WTC11 (cell line): ENCODE results near the gene NLRP7. TPM values are rescaled to one million over a fixed set of nuclear protein-coding genes. Genes with fewer than 3 reads are reported as not detected.

Experiments used
- ATAC-seq: fragments of 200-7000 bp; cut with Tn5 transposase; 2 replicates; pipeline ENCODE4 v1.10.0; 2021; ENCODE audit warnings: mild to moderate bottlenecking, moderate library complexity
- CTCF ChIA-PET: fragments of 300-600 bp; sonication (Branson Sonifier 250); formaldehyde crosslinking; loops from one replicate; lab custom pipeline; 2021; ENCODE audit warnings: antibody characterized with exemption; lab: Charles Lee
- POLR2A ChIA-PET: fragments of 350-600 bp; sonication (Branson Sonifier 250); formaldehyde crosslinking; loops from one replicate; lab custom pipeline; 2021; ENCODE audit warnings: antibody characterized with exemption; lab: Charles Lee
- DNase-seq: peaks from one replicate; pipeline ENCODE4 v3.0.0; 2021; ENCODE audit warnings: low spot score
- H3K27ac Mint-ChIP-seq: 2 replicates; pipeline ENCODE4 v1.8.0; 2021; ENCODE audit warnings: mixed read lengths
- H3K27me3 Mint-ChIP-seq: 2 replicates; pipeline ENCODE4 v1.8.0; 2021; ENCODE audit warnings: low read depth, mild to moderate bottlenecking, moderate library complexity, mixed read lengths
- H3K36me3 Mint-ChIP-seq: 2 replicates; pipeline ENCODE4 v1.8.0; 2021; ENCODE audit warnings: mixed read lengths
- H3K4me1 Mint-ChIP-seq: 2 replicates; pipeline ENCODE4 v1.8.0; 2022; ENCODE audit warnings: mixed read lengths
- H3K4me3 Mint-ChIP-seq: 2 replicates; pipeline ENCODE4 v1.8.0; 2021; ENCODE audit warnings: mild to moderate bottlenecking, moderate library complexity, mixed read lengths
- H3K9me3 Mint-ChIP-seq: 2 replicates; pipeline ENCODE4 v1.8.0; 2021; ENCODE audit warnings: mixed read lengths
- AR ChIP-seq: fragments of 250-450 bp; sonication (Bioruptor Pico); IDR thresholded peaks from 2 replicates; pipeline ENCODE4 v1.9.0; 2021; ENCODE audit warnings: mild to moderate bottlenecking
- ARID4B ChIP-seq: sonication (generic); formaldehyde crosslinking; IDR thresholded peaks from 2 replicates; pipeline ENCODE4 v1.8.0; 2023; ENCODE audit warnings: missing genetic modification reagents, mild to moderate bottlenecking, borderline replicate concordance
- ATF2 ChIP-seq: sonication (generic); formaldehyde crosslinking; IDR thresholded peaks from 2 replicates; pipeline ENCODE4 v1.8.1; 2022; ENCODE audit warnings: low read depth, missing genetic modification reagents, borderline replicate concordance
- CREM ChIP-seq: sonication (generic); formaldehyde crosslinking; IDR thresholded peaks from 2 replicates; pipeline ENCODE4 v1.8.1; 2022; ENCODE audit warnings: mild to moderate bottlenecking, missing genetic modification reagents, moderate library complexity
- EMX1 ChIP-seq: fragments of 250-450 bp; sonication (Bioruptor Pico); IDR thresholded peaks from 2 replicates; pipeline ENCODE4 v1.8.0; 2021; ENCODE audit warnings: mild to moderate bottlenecking
- GRHL2 ChIP-seq: fragments of 250-450 bp; sonication (Bioruptor Pico); IDR thresholded peaks from 2 replicates; pipeline ENCODE4 v1.8.0; 2022; ENCODE audit warnings: mild to moderate bottlenecking, moderate library complexity; ENCODE audit not compliant: insufficient replicate concordance, severe bottlenecking
- NFE2L1 ChIP-seq: sonication (generic); formaldehyde crosslinking; IDR thresholded peaks from 2 replicates; pipeline ENCODE4 v1.8.1; 2023; ENCODE audit warnings: missing genetic modification reagents
- NR1H2 ChIP-seq: sonication (generic); formaldehyde crosslinking; IDR thresholded peaks from 2 replicates; pipeline ENCODE4 v1.9.0; 2021; ENCODE audit warnings: mild to moderate bottlenecking, moderate library complexity, missing genetic modification reagents
- OVOL2 ChIP-seq: fragments of 250-450 bp; sonication (Bioruptor Pico); IDR thresholded peaks from 2 replicates; pipeline ENCODE4 v1.9.0; 2021; ENCODE audit warnings: mild to moderate bottlenecking, borderline replicate concordance
- RORB ChIP-seq: fragments of 250-450 bp; sonication (Bioruptor Pico); IDR thresholded peaks from 2 replicates; pipeline ENCODE4 v1.9.0; 2021; ENCODE audit warnings: mild to moderate bottlenecking
- SP1 ChIP-seq: sonication (generic); formaldehyde crosslinking; conservative IDR thresholded peaks from 2 replicates; pipeline ENCODE4 v1.8.1; 2022; ENCODE audit warnings: missing genetic modification reagents
- ZMAT4 ChIP-seq: fragments of 250-450 bp; sonication (Bioruptor Pico); IDR thresholded peaks from 2 replicates; pipeline ENCODE4 v1.9.0; 2021; ENCODE audit warnings: mild to moderate bottlenecking
- ZNF138 ChIP-seq: sonication (generic); formaldehyde crosslinking; conservative IDR thresholded peaks from 2 replicates; pipeline ENCODE4 v1.8.1; 2022; ENCODE audit warnings: mild to moderate bottlenecking, moderate library complexity, missing genetic modification reagents
- ZNF263 ChIP-seq: sonication (generic); formaldehyde crosslinking; IDR thresholded peaks from 2 replicates; pipeline ENCODE4 v1.8.1; 2022; ENCODE audit warnings: low read depth, mild to moderate bottlenecking, moderate library complexity, missing genetic modification reagents
- total RNA-seq: library from RNA; stranded (reverse); gene quantifications from 3 replicates; pipeline ENCODE4 v1.2.3, GENCODE V29; 2021
- TF ChIP-seq, protein P1 (sequence below): fragments of 250-450 bp; sonication (Bioruptor Pico); IDR thresholded peaks from 2 replicates; pipeline ENCODE4 v1.9.0; 2021; ENCODE audit warnings: mild to moderate bottlenecking, borderline replicate concordance
- TF ChIP-seq, protein P2 (sequence below): sonication (generic); formaldehyde crosslinking; IDR thresholded peaks from 2 replicates; pipeline ENCODE4 v1.8.0; 2022; ENCODE audit warnings: mild to moderate bottlenecking, missing genetic modification reagents

NLRP7 gene
- total RNA-seq, 1 experiment from 2014 or later: 6.8 TPM

GRCh38 chr19:54882758-54883157 is 64.6 kb downstream of the NLRP7 start:
- H3K27me3 Mint-ChIP-seq: peaks cover 18% of the 10 kb centered on the region
- H3K4me1 Mint-ChIP-seq: peaks cover 26% of the 10 kb centered on the region
- peaks cover 4% of the 10 kb centered on the region; the same call in 1 of the 2 replicates for H3K9me3 Mint-ChIP-seq
- no peak for DNase-seq
- H3K36me3 Mint-ChIP-seq: no peaks in the 10 kb centered on the region
- no peak overlapping the region for H3K4me3 Mint-ChIP-seq
- CTCF ChIA-PET: interaction anchor here (0.7 to 5.5 kb wide), 5 partner anchors 11 to 264 kb away, joined by 3 to 166 read pairs (median 12); no protein-coding TSS in a partner anchor
- no peak overlapping the region for H3K27ac Mint-ChIP-seq
- TF ChIP-seq AR (CRISPR knock-in tag): no peak
- no peak for TF ChIP-seq RORB (CRISPR knock-in tag)
- TF ChIP-seq SP1 (CRISPR knock-in tag): no peak
- TF ChIP-seq ARID4B (CRISPR knock-in tag): no peak
- no peak for TF ChIP-seq EMX1 (CRISPR knock-in tag)
- no peak for TF ChIP-seq ZNF138 (CRISPR knock-in tag)
- TF ChIP-seq ATF2 (CRISPR knock-in tag): no peak
- TF ChIP-seq ZMAT4 (CRISPR knock-in tag): no peak
- TF ChIP-seq NR1H2: no peak
- TF ChIP-seq OVOL2 (CRISPR knock-in tag): no peak
- no peak for TF ChIP-seq GRHL2 (CRISPR knock-in tag)
- TF ChIP-seq NFE2L1 (CRISPR knock-in tag): no peak
- TF ChIP-seq, protein P1, sequence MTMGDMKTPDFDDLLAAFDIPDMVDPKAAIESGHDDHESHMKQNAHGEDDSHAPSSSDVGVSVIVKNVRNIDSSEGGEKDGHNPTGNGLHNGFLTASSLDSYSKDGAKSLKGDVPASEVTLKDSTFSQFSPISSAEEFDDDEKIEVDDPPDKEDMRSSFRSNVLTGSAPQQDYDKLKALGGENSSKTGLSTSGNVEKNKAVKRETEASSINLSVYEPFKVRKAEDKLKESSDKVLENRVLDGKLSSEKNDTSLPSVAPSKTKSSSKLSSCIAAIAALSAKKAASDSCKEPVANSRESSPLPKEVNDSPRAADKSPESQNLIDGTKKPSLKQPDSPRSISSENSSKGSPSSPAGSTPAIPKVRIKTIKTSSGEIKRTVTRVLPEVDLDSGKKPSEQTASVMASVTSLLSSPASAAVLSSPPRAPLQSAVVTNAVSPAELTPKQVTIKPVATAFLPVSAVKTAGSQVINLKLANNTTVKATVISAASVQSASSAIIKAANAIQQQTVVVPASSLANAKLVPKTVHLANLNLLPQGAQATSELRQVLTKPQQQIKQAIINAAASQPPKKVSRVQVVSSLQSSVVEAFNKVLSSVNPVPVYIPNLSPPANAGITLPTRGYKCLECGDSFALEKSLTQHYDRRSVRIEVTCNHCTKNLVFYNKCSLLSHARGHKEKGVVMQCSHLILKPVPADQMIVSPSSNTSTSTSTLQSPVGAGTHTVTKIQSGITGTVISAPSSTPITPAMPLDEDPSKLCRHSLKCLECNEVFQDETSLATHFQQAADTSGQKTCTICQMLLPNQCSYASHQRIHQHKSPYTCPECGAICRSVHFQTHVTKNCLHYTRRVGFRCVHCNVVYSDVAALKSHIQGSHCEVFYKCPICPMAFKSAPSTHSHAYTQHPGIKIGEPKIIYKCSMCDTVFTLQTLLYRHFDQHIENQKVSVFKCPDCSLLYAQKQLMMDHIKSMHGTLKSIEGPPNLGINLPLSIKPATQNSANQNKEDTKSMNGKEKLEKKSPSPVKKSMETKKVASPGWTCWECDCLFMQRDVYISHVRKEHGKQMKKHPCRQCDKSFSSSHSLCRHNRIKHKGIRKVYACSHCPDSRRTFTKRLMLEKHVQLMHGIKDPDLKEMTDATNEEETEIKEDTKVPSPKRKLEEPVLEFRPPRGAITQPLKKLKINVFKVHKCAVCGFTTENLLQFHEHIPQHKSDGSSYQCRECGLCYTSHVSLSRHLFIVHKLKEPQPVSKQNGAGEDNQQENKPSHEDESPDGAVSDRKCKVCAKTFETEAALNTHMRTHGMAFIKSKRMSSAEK: no peak
- TF ChIP-seq, protein P2, sequence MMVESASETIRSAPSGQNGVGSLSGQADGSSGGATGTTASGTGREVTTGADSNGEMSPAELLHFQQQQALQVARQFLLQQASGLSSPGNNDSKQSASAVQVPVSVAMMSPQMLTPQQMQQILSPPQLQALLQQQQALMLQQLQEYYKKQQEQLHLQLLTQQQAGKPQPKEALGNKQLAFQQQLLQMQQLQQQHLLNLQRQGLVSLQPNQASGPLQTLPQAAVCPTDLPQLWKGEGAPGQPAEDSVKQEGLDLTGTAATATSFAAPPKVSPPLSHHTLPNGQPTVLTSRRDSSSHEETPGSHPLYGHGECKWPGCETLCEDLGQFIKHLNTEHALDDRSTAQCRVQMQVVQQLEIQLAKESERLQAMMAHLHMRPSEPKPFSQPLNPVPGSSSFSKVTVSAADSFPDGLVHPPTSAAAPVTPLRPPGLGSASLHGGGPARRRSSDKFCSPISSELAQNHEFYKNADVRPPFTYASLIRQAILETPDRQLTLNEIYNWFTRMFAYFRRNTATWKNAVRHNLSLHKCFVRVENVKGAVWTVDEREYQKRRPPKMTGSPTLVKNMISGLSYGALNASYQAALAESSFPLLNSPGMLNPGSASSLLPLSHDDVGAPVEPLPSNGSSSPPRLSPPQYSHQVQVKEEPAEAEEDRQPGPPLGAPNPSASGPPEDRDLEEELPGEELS: no peak
- no peak for TF ChIP-seq CREM (CRISPR knock-in tag)
- no peak for TF ChIP-seq ZNF263 (CRISPR knock-in tag)
- POLR2A ChIA-PET: no interaction called here
- no peak for ATAC-seq
